IMR-90 (cell line): ENCODE measurements around the gene ITPKC. TPM values are rescaled to one million over a fixed set of nuclear protein-coding genes. Genes with fewer than 3 reads are reported as not detected.

Experiments used
- ATAC-seq: fragments of 200-7000 bp; cut with Tn5 transposase; 2 replicates; pipeline ENCODE4 v1.9.1; 2020; ENCODE audit warnings: low read depth, mild to moderate bottlenecking, moderate library complexity
- BruUV-seq: library from RNA; stranded (reverse); fragments of 400-500 nt; replicated peaks from 2 replicates; lab custom pipeline; 2021; lab: Mats Ljungman, UMichigan
- CTCF ChIA-PET: fragments of 300-600 bp; formaldehyde crosslinking; extraction: SDS; loops from one replicate; lab custom pipeline; 2021; ENCODE audit warnings: antibody characterized with exemption; lab: Yijun Ruan, JAX
- POLR2A ChIA-PET: fragments of 300-600 bp; sonication (Branson Sonifier 250); formaldehyde crosslinking; loops from one replicate; lab custom pipeline; 2022; ENCODE audit warnings: antibody characterized with exemption; ENCODE audit not compliant: unreplicated experiment; lab: Charles Lee
- DNase-seq: peaks from one replicate; pipeline ENCODE4 v3.0.0; 2013
- H2AFZ ChIP-seq: replicated peaks from 2 replicates; pipeline ENCODE3; 2013; ENCODE audit warnings: low read length, mild to moderate bottlenecking; ENCODE audit not compliant: poor library complexity
- H2AK5ac ChIP-seq: 2 replicates; pipeline ENCODE4 v1.6.1; 2013; ENCODE audit warnings: low read depth, low read length, inconsistent platforms
- H2AK9ac ChIP-seq: replicated peaks from 2 replicates; pipeline ENCODE3; 2013; ENCODE audit warnings: mild to moderate bottlenecking, low read depth, low read length, moderate library complexity; ENCODE audit not compliant: poor library complexity
- H2BK120ac ChIP-seq: 2 replicates; pipeline ENCODE4 v1.6.1; 2013; ENCODE audit warnings: low read depth, low read length, inconsistent platforms
- H2BK15ac ChIP-seq: 3 replicates; pipeline ENCODE4 v1.6.1; 2013; ENCODE audit warnings: low read depth, low read length, inconsistent platforms
- H2BK20ac ChIP-seq: 2 replicates; pipeline ENCODE4 v1.6.1; 2013; ENCODE audit warnings: low read depth, mild to moderate bottlenecking, inconsistent platforms, low read length, moderate library complexity
- H2BK5ac ChIP-seq: 2 replicates; pipeline ENCODE4 v1.6.1; 2013; ENCODE audit warnings: mild to moderate bottlenecking, low read depth, low read length, inconsistent platforms; ENCODE audit not compliant: poor library complexity, severe bottlenecking
- H3K14ac ChIP-seq: replicated peaks from 2 replicates; pipeline ENCODE4 v1.6.1; 2013; ENCODE audit warnings: low read depth, low read length, inconsistent platforms
- H3K18ac ChIP-seq: 2 replicates; pipeline ENCODE4 v1.6.1; 2013; ENCODE audit warnings: low read depth, low read length, control low read depth
- H3K23ac ChIP-seq: 2 replicates; pipeline ENCODE4 v1.6.1; 2013; ENCODE audit warnings: low read depth, low read length, inconsistent platforms
- H3K27ac ChIP-seq: 2 replicates; pipeline ENCODE4 v1.5.1; 2013; ENCODE audit warnings: mild to moderate bottlenecking, control low read depth, low read length; ENCODE audit not compliant: insufficient read depth
- H3K27me3 ChIP-seq: 2 replicates; pipeline ENCODE4 v1.6.1; 2013; ENCODE audit warnings: low read length; ENCODE audit not compliant: control insufficient read depth, insufficient read depth
- H3K36me3 ChIP-seq: 2 replicates; pipeline ENCODE4 v1.6.1; 2013; ENCODE audit warnings: low read length, mixed read lengths; ENCODE audit not compliant: control insufficient read depth, insufficient read depth
- H3K4ac ChIP-seq: 2 replicates; pipeline ENCODE4 v1.6.1; 2013; ENCODE audit warnings: low read depth, low read length, inconsistent platforms
- H3K4me1 ChIP-seq: 2 replicates; pipeline ENCODE4 v1.6.1; 2013; ENCODE audit warnings: low read length, mixed read lengths; ENCODE audit not compliant: control insufficient read depth, insufficient read depth
- H3K4me2 ChIP-seq: 2 replicates; pipeline ENCODE4 v1.6.1; 2013; ENCODE audit warnings: low read depth, mild to moderate bottlenecking, control low read depth, low read length, moderate library complexity
- H3K4me3 ChIP-seq: 2 replicates; pipeline ENCODE4 v1.5.1; 2013; ENCODE audit warnings: low read depth, mild to moderate bottlenecking, control low read depth, low read length, moderate library complexity; ENCODE audit not compliant: insufficient read depth
- H3K56ac ChIP-seq: 2 replicates; pipeline ENCODE4 v1.6.1; 2013; ENCODE audit warnings: low read length, inconsistent platforms; ENCODE audit not compliant: insufficient read depth; ENCODE audit errors: extremely low read depth
- H3K79me1 ChIP-seq, 2 experiments: 2 replicates each; pipeline ENCODE4 v1.6.1; 2013; ENCODE audit warnings: low read length in 2 of 2, inconsistent platforms in 1 of 2, low read depth in 1 of 2
- H3K9ac ChIP-seq: 2 replicates; pipeline ENCODE4 v1.6.1; 2013; ENCODE audit warnings: low read depth, low read length, control low read depth
- H3K9me1 ChIP-seq: 2 replicates; pipeline ENCODE4 v1.6.1; 2013; ENCODE audit warnings: low read length, inconsistent platforms; ENCODE audit not compliant: insufficient read depth
- H3K9me3 ChIP-seq: 2 replicates; pipeline ENCODE4 v1.6.1; 2013; ENCODE audit warnings: low read length; ENCODE audit not compliant: control insufficient read depth, insufficient read depth
- H4K20me1 ChIP-seq: 2 replicates; pipeline ENCODE4 v1.6.1; 2013; ENCODE audit warnings: low read length, inconsistent platforms; ENCODE audit not compliant: insufficient read depth
- H4K5ac ChIP-seq: 2 replicates; pipeline ENCODE4 v1.6.1; 2013; ENCODE audit warnings: mild to moderate bottlenecking, low read depth, low read length, control low read depth
- H4K8ac ChIP-seq, 2 experiments: 2 replicates each; pipeline ENCODE4 v1.6.1; 2013; ENCODE audit warnings: low read depth in 2 of 2, low read length in 2 of 2, control low read depth in 1 of 2, inconsistent platforms in 1 of 2
- H4K91ac ChIP-seq: 2 replicates; pipeline ENCODE4 v1.6.1; 2013; ENCODE audit warnings: low read depth, low read length, inconsistent platforms; ENCODE audit not compliant: insufficient read depth
- MAZ ChIP-seq: IDR thresholded peaks from 2 replicates; pipeline ENCODE4 v1.6.1; 2012; ENCODE audit warnings: low read depth, mild to moderate bottlenecking, low read length, improper control_type of control experiment, moderate library complexity, borderline replicate concordance
- WGBS, 2 experiments: methylation state at CpG; one replicate each; pipeline versions ENCODE4 v1.1.5 to v1.1.7; 2013; ENCODE audit warnings: missing lambda C conversion rate in 2 of 2; ENCODE audit not compliant: insufficient read length in 1 of 2; ENCODE audit errors: extremely low coverage in 2 of 2; 5-methylcytosine and 5-hydroxymethylcytosine counted together
- dilution Hi-C: fragments of 300-500 bp; cut with HindIII; formaldehyde crosslinking; loops from one replicate; pipeline ENCODE4 v1.14.3; 2018; ENCODE audit warnings: low sequenced_read_pairs; ENCODE audit not compliant: unreplicated experiment
- in situ Hi-C: fragments of 300-500 bp; cut with MboI; formaldehyde crosslinking; loops from 3 replicates; pipeline ENCODE4 v1.14.3; 2019; ENCODE audit warnings: low sequenced_read_pairs, inconsistent platforms, mixed read lengths
- intact Hi-C: fragments of 100-400 bp; cut with micrococcal nuclease; formaldehyde crosslinking; loops from 2 replicates; pipeline ENCODE4 v1.10.0; 2022
- polyA plus RNA-seq, 3 experiments: library from polyadenylated mRNA; depleted of rRNA; stranded (reverse); fragments of >200 nt; gene quantifications; 2 replicates each; pipeline ENCODE4 v1.2.3, GENCODE V29; 2012; ENCODE audit warnings: low replicate concordance in 1 of 3
- total RNA-seq: library from RNA; depleted of rRNA; stranded (reverse); fragments of >200 nt; gene quantifications from 2 replicates; pipeline ENCODE4 v1.2.3, GENCODE V29; 2012

The ITPKC gene
- total and polyA plus RNA-seq, 2 of the 4 experiments (the other 2 are of a cell fraction): 7.7 to 9.4 TPM

DNA sequence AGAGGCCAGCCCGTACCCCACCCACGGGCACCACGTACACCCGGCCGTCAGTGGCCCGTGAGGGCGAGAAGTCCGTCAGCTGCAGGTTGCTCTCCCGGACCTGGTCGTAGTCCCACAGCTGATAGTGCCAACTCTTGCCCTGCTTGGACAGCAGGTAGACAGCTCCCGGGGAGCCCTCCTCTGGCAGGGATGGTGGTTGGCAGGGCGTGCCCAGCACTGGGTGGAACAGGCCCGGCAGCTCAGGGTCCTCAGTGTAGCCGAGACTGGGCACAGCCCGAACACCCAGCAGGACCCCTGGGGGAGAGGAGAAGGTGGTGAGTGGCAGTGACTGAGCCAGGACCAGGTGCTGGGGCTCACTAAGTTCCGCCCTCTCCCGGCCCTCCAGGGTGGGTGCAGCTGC, 25.6 kb downstream of the ITPKC start:
- ATAC-seq: no peak
- in situ Hi-C loops: no loop called here

More for the DNA sequence above, 25.6 kb downstream of the ITPKC start:
- peaks cover 0 to 4% of the 10 kb centered on the region in 2 experiments; a peak in 1 of 4 replicates for H3K79me1 ChIP-seq
- intact Hi-C loops: no loop called here
- H4K91ac ChIP-seq: no peak overlapping the region
- ChIA-PET POLR2A (no interaction called here), CTCF (no interaction called here)
- no peak overlapping the region for H3K27ac ChIP-seq
- H3K56ac ChIP-seq: no peak overlapping the region
- H3K23ac ChIP-seq: no peak overlapping the region
- no peak overlapping the region for H3K18ac ChIP-seq
- WGBS, 2 experiments: 91% methylated on average over 13 of the region's 17 CpGs; no CpG with 5 or more reads in 1 of the 2 experiments
- H3K9ac ChIP-seq: no peak overlapping the region
- H3K4me2 ChIP-seq: no peak overlapping the region
- no peak overlapping the region for H2BK20ac ChIP-seq
- H3K9me1 ChIP-seq: peaks cover 7% of the 10 kb centered on the region; the same call in 1 of the 2 replicates
- H3K9me3 ChIP-seq: no peaks in the 10 kb centered on the region
- H2AK5ac ChIP-seq: no peak overlapping the region
- no peaks in the 10 kb centered on the region for H4K20me1 ChIP-seq
- H4K5ac ChIP-seq: no peak overlapping the region
- H3K4me3 ChIP-seq: no peak overlapping the region
- H3K4me1 ChIP-seq: peaks cover 10% of the 10 kb centered on the region
- H4K8ac ChIP-seq: no peak overlapping the region
- dilution Hi-C loops: no loop called here
- no peak overlapping the region for H2AFZ ChIP-seq
- peak overlapping the region; percentile 55 for H2AK9ac ChIP-seq
- DNase-seq: no peak
- no peaks in the 10 kb centered on the region for H3K27me3 ChIP-seq
- no peak overlapping the region for H3K14ac ChIP-seq
- H3K36me3 ChIP-seq: peaks cover 13% of the 10 kb centered on the region
- H3K4ac ChIP-seq: no peak overlapping the region
- no peak overlapping the region for H2BK120ac ChIP-seq
- no peak for TF ChIP-seq MAZ
- no TSS peak for BruUV-seq
- H2BK5ac ChIP-seq: no peak overlapping the region
- no peak overlapping the region for H2BK15ac ChIP-seq
